Prostate gland (tissue), 2 donors: ENCODE measurements around the gene PRPH.

Experiments
- CTCF ChIP-seq, 4 experiments: fragments of 200-600 bp in 2 of 4; fragments of 450-650 bp in 2 of 4; sonication (generic) in 2 of 4; IDR thresholded peaks; 1 replicate in 3 of 4; 2 replicates in 1 of 4; pipeline ENCODE4 v1.5.1; 2016 to 2019; ENCODE audit warnings: antibody characterized with exemption in 4 of 4, mild to moderate bottlenecking in 2 of 4, moderate library complexity in 2 of 4
- POLR2A ChIP-seq: fragments of 450-650 bp; IDR thresholded peaks from one replicate; pipeline ENCODE4 v1.6.1; 2016; ENCODE audit warnings: antibody characterized with exemption, mild to moderate bottlenecking

- no peak for TF ChIP-seq CTCF (IDR thresholded peaks at IDR 0.05)
- no peak for TF ChIP-seq POLR2A
Measured at GRCh38 chr12:49259452-49259851, 35.5 kb upstream of the PRPH start.
